Neuronal stem cell (in vitro differentiated cells): Measurements from ENCODE around the gene RFC2.

Experiments
- DNase-seq: peaks from one replicate; pipeline ENCODE4 v3.0.0-alpha.2; 2013; ENCODE audit warnings: low spot score
- H2AFZ ChIP-seq: one replicate; pipeline ENCODE4 v1.6.1; 2013; ENCODE audit warnings: mild to moderate bottlenecking, low read length, inconsistent platforms
- H2AK5ac ChIP-seq: 2 replicates; pipeline ENCODE4 v1.6.1; 2013; ENCODE audit warnings: low read depth, mild to moderate bottlenecking, inconsistent platforms, low read length, moderate library complexity, mixed read lengths
- H2BK120ac ChIP-seq: 2 replicates; pipeline ENCODE4 v1.6.1; 2013; ENCODE audit warnings: low read depth, mild to moderate bottlenecking, inconsistent platforms, low read length, moderate library complexity, mixed read lengths
- H2BK12ac ChIP-seq: one replicate; pipeline ENCODE4 v1.6.1; 2013; ENCODE audit warnings: low read length, inconsistent platforms
- H2BK15ac ChIP-seq: 2 replicates; pipeline ENCODE4 v1.6.1; 2013; ENCODE audit warnings: mild to moderate bottlenecking, low read length, inconsistent platforms, mixed read lengths
- H2BK5ac ChIP-seq: one replicate; pipeline ENCODE4 v1.6.1; 2013; ENCODE audit warnings: inconsistent platforms, mild to moderate bottlenecking, low read length, moderate library complexity
- H3K14ac ChIP-seq: one replicate; pipeline ENCODE4 v1.6.1; 2013; ENCODE audit warnings: low read length, inconsistent platforms
- H3K18ac ChIP-seq: 2 replicates; pipeline ENCODE4 v1.6.1; 2013; ENCODE audit warnings: low read length, inconsistent platforms
- H3K23ac ChIP-seq: 2 replicates; pipeline ENCODE4 v1.6.1; 2013; ENCODE audit warnings: low read depth, mild to moderate bottlenecking, mixed read lengths, low read length, inconsistent platforms; ENCODE audit not compliant: poor library complexity
- H3K27ac ChIP-seq: replicated peaks from 3 replicates; pipeline ENCODE4 v1.5.1; 2013; ENCODE audit warnings: low read length, inconsistent platforms
- H3K27me3 ChIP-seq, 3 experiments: 2 replicates each; pipeline ENCODE4 v1.6.1; 2013; ENCODE audit warnings: low read length in 3 of 3, mild to moderate bottlenecking in 2 of 3, inconsistent platforms in 1 of 3, low read depth in 1 of 3, mixed read lengths in 1 of 3, moderate library complexity in 1 of 3; ENCODE audit not compliant: control insufficient read depth in 3 of 3, insufficient read depth in 3 of 3
- H3K36me3 ChIP-seq, 2 donors: replicated peaks in 1 of 2; 2 replicates each; pipeline ENCODE4 v1.6.1; 2013; ENCODE audit warnings: low read length in 2 of 2; ENCODE audit not compliant: control insufficient read depth in 2 of 2, insufficient read depth in 2 of 2
- H3K4ac ChIP-seq: 2 replicates; pipeline ENCODE4 v1.6.1; 2013; ENCODE audit warnings: inconsistent platforms, mild to moderate bottlenecking, low read length, moderate library complexity
- H3K4me1 ChIP-seq, 2 donors: 1 replicate in 1 of 2; 2 replicates in 1 of 2; pipeline ENCODE4 v1.6.1; 2013; ENCODE audit warnings: low read length in 2 of 2, low read depth in 1 of 2; ENCODE audit not compliant: control insufficient read depth in 2 of 2, insufficient read depth in 1 of 2
- H3K4me2 ChIP-seq: one replicate; pipeline ENCODE4 v1.6.1; 2013; ENCODE audit warnings: mild to moderate bottlenecking, low read length, inconsistent platforms; ENCODE audit not compliant: insufficient read depth, poor library complexity, severe bottlenecking
- H3K4me3 ChIP-seq, 2 donors: 2 replicates each; pipeline ENCODE4 v1.5.1; 2013; ENCODE audit warnings: low read length in 2 of 2, mild to moderate bottlenecking in 2 of 2, inconsistent platforms in 1 of 2, moderate library complexity in 1 of 2
- H3K79me1 ChIP-seq: one replicate; pipeline ENCODE4 v1.6.1; 2013; ENCODE audit warnings: low read depth, mild to moderate bottlenecking, inconsistent platforms, low read length, moderate library complexity
- H3K9ac ChIP-seq: one replicate; pipeline ENCODE4 v1.6.1; 2013; ENCODE audit warnings: mild to moderate bottlenecking, low read depth, low read length, inconsistent platforms; ENCODE audit not compliant: poor library complexity
- H3K9me3 ChIP-seq, 2 donors: replicated peaks in 1 of 2; 2 replicates each; pipeline versions ENCODE3 to v1.6.1; 2013; ENCODE audit warnings: low read length in 2 of 2, mild to moderate bottlenecking in 2 of 2, inconsistent platforms in 1 of 2, low read depth in 1 of 2, mixed read lengths in 1 of 2, moderate library complexity in 1 of 2; ENCODE audit not compliant: control insufficient read depth in 2 of 2, insufficient read depth in 1 of 2
- H4K8ac ChIP-seq: one replicate; pipeline ENCODE4 v1.6.1; 2013; ENCODE audit warnings: low read depth, mild to moderate bottlenecking, inconsistent platforms, low read length, moderate library complexity
- H4K91ac ChIP-seq: one replicate; pipeline ENCODE4 v1.6.1; 2013; ENCODE audit warnings: low read length, low read depth, mild to moderate bottlenecking, inconsistent platforms; ENCODE audit not compliant: poor library complexity
- WGBS, 2 donors: extraction: QIAGEN DNeasy Blood & Tissue Kit; methylation state at CpG; one replicate each; pipeline ENCODE4 v1.1.7; 2013; ENCODE audit warnings: missing lambda C conversion rate in 2 of 2, mixed read lengths in 1 of 2; ENCODE audit not compliant: insufficient read length in 2 of 2, insufficient replicate concordance in 1 of 2; ENCODE audit errors: extremely low coverage in 2 of 2; 5-methylcytosine and 5-hydroxymethylcytosine counted together

The RFC2 gene

GRCh38 chr7:74187915-74188675 lies 66.1 kb downstream of the RFC2 start:
- H3K4me1 ChIP-seq: no peaks in the 10 kb centered on the region
- no peak overlapping the region for H3K4me3 ChIP-seq
- no peak overlapping the region for H2AK5ac ChIP-seq
- peaks cover 43 to 98% of the 10 kb centered on the region in 2 donors for H3K36me3 ChIP-seq
- no peak overlapping the region for H2AFZ ChIP-seq
- no peak overlapping the region for H3K27ac ChIP-seq
- no peak overlapping the region for H4K91ac ChIP-seq
- H2BK5ac ChIP-seq: no peak overlapping the region
- no peak overlapping the region for H3K14ac ChIP-seq
- no peak overlapping the region for H3K18ac ChIP-seq
- H3K4me2 ChIP-seq: no peak overlapping the region
- DNase-seq: no peak
- H4K8ac ChIP-seq: no peak overlapping the region
- H3K4ac ChIP-seq: no peak overlapping the region
- no peaks in the 10 kb centered on the region for H3K27me3 ChIP-seq
- WGBS, 2 donors: no CpG with 5 or more reads among the region's 11 CpGs
- no peak overlapping the region for H2BK120ac ChIP-seq
- no peak overlapping the region for H2BK12ac ChIP-seq
- H2BK15ac ChIP-seq: no peak overlapping the region
- H3K79me1 ChIP-seq: peaks cover 6% of the 10 kb centered on the region
- H3K9ac ChIP-seq: no peak overlapping the region
- no peak overlapping the region for H3K23ac ChIP-seq
- H3K9me3 ChIP-seq: peaks cover 0 to 2% of the 10 kb centered on the region in 2 donors

- H4K91ac ChIP-seq: no peak overlapping the region
- H3K4me2 ChIP-seq: no peak overlapping the region
- no peak overlapping the region for H3K23ac ChIP-seq
- no peak overlapping the region for H2BK5ac ChIP-seq
- H2AK5ac ChIP-seq: no peak overlapping the region
- no peak overlapping the region for H3K4me3 ChIP-seq
- no peaks in the 10 kb centered on the region for H3K9me3 ChIP-seq
- H3K14ac ChIP-seq: no peak overlapping the region
- H2BK12ac ChIP-seq: no peak overlapping the region
- peaks cover 33 to 100% of the 10 kb centered on the region in 2 donors for H3K36me3 ChIP-seq
- no peaks in the 10 kb centered on the region for H3K4me1 ChIP-seq
- no peak overlapping the region for H4K8ac ChIP-seq
- no peak overlapping the region for H3K4ac ChIP-seq
- no CpG with 5 or more reads among the region's 5 CpGs for WGBS, 2 donors
- H3K27ac ChIP-seq: no peak overlapping the region
- no peak overlapping the region for H2BK120ac ChIP-seq
- no peak overlapping the region for H2BK15ac ChIP-seq
- no peaks in the 10 kb centered on the region for H3K27me3 ChIP-seq
- no peak overlapping the region for H3K9ac ChIP-seq
- H2AFZ ChIP-seq: no peak overlapping the region
- peaks cover 9% of the 10 kb centered on the region for H3K79me1 ChIP-seq
- DNase-seq: no peak
- H3K18ac ChIP-seq: no peak overlapping the region
These were observed 68.6 kb downstream of the RFC2 start for GRCh38 chr7:74185636-74186035.

GRCh38 chr7:74185016-74185415 lies 69.2 kb downstream of the RFC2 start:
- Histone ChIP-seq H3K4ac (no peak overlapping the region), H3K14ac (no peak overlapping the region), H2AFZ (no peak overlapping the region), H3K4me1 (no peaks in the 10 kb centered on the region), H3K9me3 (no peaks in the 10 kb centered on the region), H2BK15ac (no peak overlapping the region), H2BK120ac (no peak overlapping the region), H3K4me2 (no peak overlapping the region), H2BK12ac (no peak overlapping the region), H2BK5ac (no peak overlapping the region), H3K4me3 (no peak overlapping the region), H3K23ac (no peak overlapping the region), H2AK5ac (no peak overlapping the region), H3K9ac (no peak overlapping the region), H3K79me1 (peaks cover 8% of the 10 kb centered on the region), H4K8ac (no peak overlapping the region), H3K18ac (no peak overlapping the region), H3K27ac (no peak overlapping the region), H4K91ac (no peak overlapping the region), H3K27me3 (no peaks in the 10 kb centered on the region), H3K36me3 (peaks cover 27 to 100% of the 10 kb centered on the region in 2 donors)
- no peak for DNase-seq
- no CpG with 5 or more reads among the region's 6 CpGs for WGBS, 2 donors

- Histone ChIP-seq H3K36me3 (peaks cover 17 to 100% of the 10 kb centered on the region in 2 donors), H3K9me3 (no peaks in the 10 kb centered on the region), H3K4ac (no peak overlapping the region), H3K23ac (no peak overlapping the region), H2AFZ (no peak overlapping the region), H2BK120ac (no peak overlapping the region), H2BK5ac (no peak overlapping the region), H2AK5ac (no peak overlapping the region), H3K4me3 (no peak overlapping the region), H3K27me3 (no peaks in the 10 kb centered on the region), H3K14ac (no peak overlapping the region), H2BK15ac (no peak overlapping the region), H3K79me1 (peaks cover 8% of the 10 kb centered on the region), H3K4me1 (no peaks in the 10 kb centered on the region), H4K91ac (no peak overlapping the region), H4K8ac (no peak overlapping the region), H2BK12ac (no peak overlapping the region), H3K18ac (no peak overlapping the region), H3K4me2 (no peak overlapping the region), H3K9ac (no peak overlapping the region), H3K27ac (no peak overlapping the region)
- DNase-seq: no peak
- no CpG with 5 or more reads among the region's 7 CpGs for WGBS, 2 donors
These were observed 70.3 kb downstream of the RFC2 start for GRCh38 chr7:74183653-74184450.
